Uterus (tissue), 2 donors: ENCODE data around the gene TMOD2.

Experiments used
- POLR2A ChIP-seq, 2 donors: fragments of 450-650 bp; IDR thresholded peaks; one replicate each; pipeline ENCODE4 v1.6.1; 2016; ENCODE audit warnings: antibody characterized with exemption in 2 of 2, mild to moderate bottlenecking in 1 of 2, moderate library complexity in 1 of 2
- TF ChIP-seq, protein P1 (sequence below), 4 experiments: fragments of 200-600 bp in 2 of 4; fragments of 450-650 bp in 2 of 4; sonication (generic) in 2 of 4; IDR thresholded peaks; one replicate each; pipeline ENCODE4 v1.5.1; 2016 to 2019; ENCODE audit warnings: antibody characterized with exemption in 4 of 4, mild to moderate bottlenecking in 2 of 4, moderate library complexity in 1 of 4

DNA sequence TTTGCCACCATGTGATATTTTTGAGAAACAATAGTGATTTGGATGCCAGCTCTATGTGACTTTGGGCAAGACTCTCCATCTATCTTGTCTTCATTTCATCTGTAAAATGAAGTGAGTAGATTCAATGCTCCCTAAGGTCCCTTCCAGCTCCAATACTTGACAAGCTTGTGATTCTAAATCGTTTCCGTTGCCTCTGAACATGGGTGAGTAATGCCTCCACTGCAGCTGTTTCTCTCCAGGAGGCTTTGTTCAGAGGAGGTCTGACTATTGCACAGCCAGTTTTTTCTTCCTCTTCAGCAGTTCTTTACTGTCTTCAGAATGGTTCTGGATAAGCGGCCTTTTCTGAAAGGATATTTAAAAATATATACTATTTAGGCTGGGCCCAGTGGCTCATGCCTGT, 63.2 kb downstream of the TMOD2 start:
- TF ChIP-seq, protein P1, sequence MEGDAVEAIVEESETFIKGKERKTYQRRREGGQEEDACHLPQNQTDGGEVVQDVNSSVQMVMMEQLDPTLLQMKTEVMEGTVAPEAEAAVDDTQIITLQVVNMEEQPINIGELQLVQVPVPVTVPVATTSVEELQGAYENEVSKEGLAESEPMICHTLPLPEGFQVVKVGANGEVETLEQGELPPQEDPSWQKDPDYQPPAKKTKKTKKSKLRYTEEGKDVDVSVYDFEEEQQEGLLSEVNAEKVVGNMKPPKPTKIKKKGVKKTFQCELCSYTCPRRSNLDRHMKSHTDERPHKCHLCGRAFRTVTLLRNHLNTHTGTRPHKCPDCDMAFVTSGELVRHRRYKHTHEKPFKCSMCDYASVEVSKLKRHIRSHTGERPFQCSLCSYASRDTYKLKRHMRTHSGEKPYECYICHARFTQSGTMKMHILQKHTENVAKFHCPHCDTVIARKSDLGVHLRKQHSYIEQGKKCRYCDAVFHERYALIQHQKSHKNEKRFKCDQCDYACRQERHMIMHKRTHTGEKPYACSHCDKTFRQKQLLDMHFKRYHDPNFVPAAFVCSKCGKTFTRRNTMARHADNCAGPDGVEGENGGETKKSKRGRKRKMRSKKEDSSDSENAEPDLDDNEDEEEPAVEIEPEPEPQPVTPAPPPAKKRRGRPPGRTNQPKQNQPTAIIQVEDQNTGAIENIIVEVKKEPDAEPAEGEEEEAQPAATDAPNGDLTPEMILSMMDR (IDR thresholded peaks at IDR 0.05): no peak
- TF ChIP-seq POLR2A (IDR thresholded peaks at IDR 0.05): no peak
